HG03108 (cell line): ENCODE data around the gene INHBA.

Experiments
- ATAC-seq: cut with Tn5 transposase; IDR thresholded peaks from one replicate; pipeline ENCODE4 v1.9.1; 2021; ENCODE audit warnings: moderate library complexity; ENCODE audit not compliant: unreplicated experiment

Gene INHBA

DNA sequence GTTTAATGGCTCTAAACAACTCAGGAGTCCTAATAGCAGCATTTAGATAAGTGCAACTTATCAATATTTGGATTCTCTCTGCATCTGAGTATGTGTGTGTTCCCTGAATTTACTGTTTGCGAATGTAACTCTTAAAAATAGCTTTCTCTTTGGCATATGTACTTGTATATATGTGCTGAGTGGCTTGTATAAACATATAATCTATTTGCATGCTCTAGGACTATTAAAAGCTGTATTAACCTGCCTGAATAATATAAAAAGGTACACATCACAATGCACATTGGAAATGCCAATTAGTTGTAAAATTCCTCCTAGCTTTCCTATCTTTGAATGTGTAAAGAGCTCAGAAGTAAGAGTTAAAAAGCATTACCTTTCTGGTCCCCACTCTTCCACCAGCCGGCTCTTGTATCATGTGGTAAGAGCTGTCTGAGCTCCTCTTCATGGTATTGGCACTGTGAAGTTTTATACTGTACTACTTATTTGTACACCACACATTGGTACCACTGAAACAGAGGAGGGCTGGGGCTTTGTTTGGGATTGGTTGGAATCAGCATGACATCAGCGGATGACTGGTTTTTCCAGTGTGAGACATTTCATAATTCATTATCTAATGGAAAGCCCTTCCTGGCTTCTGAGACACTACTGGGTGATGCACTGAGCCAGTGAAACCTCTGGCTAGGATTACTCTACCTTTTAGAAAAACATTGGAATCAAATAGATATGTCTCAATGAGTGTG is at the start of gene INHBA:
Gene INHBA (minus strand): TSS at position 456 of the 737 bp plus-strand sequence. CDS start 2,716 bp downstream, outside the sequence.
- ATAC-seq = no peak

DNA sequence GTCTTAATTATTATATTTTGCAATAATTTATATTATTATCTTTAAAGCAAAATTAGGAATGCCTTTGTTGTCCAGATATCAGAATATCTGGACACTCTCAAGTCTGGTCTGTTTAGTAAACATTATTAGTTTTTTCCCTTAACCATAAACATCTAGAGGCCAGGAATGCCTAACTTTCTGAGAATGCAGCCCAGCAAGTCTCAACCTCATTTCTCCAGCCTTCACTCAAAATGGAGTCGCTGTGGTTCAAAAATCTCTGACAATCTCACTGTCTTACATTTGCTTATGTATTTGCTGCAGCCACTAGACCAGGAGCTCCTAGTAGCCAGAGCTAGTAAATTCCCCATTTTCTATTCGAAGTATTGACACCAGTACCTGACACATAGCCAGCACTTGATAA is 49.7 kb upstream of the INHBA start:
- no peak for ATAC-seq

DNA sequence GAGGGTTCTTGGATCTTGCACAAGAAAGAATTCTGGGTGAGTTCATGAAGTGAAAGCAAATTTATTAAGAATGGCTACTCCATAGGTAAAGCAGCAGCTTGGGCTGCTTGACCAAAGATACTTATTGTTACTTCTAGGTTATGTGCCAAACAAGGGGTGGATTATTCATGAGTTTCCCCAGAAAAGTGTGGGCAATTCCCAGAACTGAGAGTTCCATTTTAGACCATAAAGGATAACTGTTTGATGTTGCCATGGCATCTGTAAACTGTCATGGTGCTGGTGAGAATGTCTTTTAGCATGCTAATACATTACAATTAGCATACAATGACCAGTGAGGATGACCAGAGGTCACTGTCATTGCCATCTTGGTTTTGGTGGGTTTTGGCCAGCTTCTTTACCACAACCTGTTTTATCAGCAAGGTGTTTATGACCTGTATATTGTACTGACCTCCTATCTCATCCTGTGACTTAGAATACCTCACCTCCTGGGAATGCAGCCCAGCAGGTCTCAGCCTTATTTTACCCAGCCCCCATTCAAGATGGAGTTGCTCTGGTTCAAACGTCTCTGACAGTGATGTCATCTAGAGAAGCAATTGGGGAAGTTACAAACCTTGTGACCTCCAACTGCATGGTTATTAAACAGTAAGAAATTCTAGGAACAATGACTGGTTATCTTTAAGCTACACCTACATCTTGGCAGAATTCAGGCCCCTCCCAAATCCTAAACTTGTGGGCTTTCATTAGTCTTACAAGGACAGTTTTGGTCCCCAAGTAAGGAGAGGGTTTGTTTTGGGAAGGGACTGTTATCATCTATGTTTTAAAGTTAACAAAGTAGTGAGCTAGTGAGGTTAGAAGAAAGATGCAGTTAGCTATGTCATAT is 48.0 kb upstream of the INHBA start:
- no peak for ATAC-seq

DNA sequence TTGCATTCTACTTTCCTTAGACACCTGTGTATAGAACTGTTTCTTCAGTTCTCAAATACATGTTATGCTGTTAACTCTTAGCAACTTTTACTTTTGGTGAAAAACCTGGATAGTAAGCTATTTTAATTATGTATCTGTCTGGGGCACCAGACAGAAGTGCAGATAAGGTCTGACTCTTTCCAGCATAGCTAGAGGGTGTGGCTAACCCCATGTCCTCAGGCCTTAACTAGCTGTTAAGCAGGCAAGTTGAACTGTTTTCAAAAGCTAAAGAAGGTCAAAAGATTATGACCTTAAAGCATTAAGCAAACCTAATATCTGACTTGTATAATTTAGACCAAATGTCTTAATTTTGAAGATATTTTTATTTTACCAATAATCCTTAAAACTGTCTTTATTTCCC is 45.1 kb upstream of the INHBA start:
- no peak for ATAC-seq

DNA sequence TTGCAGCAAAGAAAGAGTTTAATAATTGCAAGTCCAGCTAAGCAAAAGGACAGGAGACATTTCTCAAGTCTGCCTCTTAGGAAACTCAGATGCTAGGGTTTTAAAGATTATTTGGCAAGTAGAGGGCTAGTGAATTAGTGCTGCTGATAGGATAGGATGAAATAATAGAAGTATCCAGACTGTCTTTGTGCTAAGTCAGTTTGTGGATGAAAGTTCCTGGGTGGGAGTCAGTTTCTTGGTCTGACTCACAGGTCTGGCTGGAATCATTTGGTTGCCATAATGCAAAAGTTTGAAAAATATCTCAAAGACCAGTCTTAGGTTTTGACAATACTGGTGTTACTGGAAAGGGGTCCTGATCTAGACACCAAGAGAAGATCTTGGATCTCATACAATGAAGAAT is 42.6 kb upstream of the INHBA start:
- ATAC-seq = no peak

DNA sequence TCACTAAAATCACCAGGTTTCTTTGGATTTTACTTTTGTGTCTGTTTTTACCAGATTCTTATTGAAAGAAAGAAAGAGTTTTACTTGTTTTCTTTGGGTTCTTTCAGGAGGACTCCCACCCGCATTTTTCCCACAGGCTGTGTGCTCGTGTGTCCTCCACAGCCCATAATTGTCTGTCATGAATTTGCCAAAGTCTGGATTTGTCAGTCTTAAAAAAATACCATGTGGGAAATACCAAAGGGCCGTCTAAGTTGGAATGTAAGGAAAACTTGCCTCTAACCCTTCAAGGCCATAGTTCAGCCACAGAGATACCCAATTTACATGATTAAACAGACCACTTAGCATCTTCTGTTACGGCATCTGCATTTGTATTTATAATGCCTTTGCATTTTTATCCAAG is 41.3 kb upstream of the INHBA start:
- no peak for ATAC-seq

DNA sequence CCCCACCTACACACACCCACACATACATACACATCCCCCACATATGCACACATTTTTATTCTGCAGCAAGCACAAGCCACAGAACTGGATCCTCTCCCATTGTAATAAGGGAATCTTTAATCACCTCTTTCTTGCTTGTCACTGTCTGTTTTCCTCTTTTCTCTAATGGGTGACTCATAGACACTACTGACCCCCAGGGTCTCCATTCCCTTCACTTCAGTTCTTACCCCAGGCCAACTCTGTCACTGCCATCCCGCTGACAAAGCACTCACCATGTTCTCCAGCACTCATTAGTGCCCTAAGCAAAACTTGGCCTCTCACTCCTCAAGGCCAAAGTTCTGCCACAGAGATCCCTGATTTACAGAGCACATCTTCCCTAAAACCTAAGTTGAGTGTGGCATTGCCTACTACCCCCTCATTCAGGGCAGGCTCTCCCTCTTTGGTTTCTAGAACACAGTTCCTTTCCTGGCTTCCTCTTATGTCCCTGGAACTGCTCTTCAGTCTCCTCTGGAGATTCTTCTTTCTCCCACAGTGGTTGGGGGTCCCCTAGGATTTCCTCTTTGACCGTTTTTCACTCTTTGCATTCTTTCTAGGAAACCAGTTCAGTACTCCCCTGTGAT is 39.6 kb upstream of the INHBA start:
- no peak for ATAC-seq

DNA sequence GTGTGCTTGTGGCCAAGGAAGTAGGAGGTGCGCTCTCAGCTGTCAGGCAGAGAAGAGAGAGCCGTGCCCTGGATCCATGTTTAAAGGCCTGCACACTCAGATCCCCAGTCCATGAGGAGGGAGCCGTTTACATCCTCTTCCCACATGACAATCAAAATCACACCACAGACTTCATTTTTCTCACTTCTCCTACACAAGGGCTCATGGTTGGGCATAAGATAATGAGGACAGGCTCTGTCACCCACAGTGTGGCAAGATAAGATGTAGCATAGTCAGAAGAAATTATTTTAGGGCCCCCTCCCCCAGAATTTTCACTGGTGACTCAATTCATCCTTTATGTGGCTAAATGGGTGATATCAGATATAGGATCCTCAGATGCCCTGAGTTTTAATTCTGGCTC is 35.9 kb upstream of the INHBA start:
- no peak for ATAC-seq

DNA sequence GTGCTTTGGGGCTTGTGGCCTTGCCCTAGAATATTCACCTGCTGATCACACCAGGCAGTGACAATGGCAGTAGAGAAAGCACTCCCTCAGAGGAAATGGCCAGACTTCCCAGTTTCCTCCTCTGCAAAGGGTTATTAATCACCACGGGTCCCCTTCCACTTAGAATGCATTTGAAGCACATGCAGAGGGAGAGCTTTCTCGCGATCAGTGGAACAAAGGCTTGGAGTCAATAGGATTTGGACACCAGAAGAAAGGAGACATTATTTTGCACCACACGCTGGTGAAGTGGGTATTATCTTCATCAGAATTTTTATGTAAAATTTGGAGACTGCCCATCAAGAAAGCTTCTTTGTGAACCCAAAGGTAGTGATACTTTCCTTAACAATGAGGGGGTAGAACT is 35.4 kb upstream of the INHBA start:
- ATAC-seq = no peak

DNA sequence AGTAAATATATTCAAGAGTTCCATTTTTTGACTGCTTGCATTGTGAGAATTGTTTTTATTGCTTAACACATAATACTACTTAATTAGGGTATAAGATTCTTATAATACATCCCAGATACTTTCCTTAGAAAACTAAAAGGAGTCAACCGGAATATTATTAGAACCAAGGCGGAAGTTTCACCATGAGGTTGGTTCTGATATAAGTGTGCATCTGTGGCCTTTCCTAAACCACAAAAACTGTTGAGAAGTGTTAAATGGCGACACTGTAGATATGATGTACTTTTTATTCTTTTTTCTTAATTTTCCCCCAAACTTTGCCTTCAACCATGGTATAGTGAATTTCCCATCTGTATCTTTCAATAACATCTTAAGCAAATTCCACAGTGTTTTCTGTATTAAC is 32.3 kb upstream of the INHBA start:
- ATAC-seq = no peak

DNA sequence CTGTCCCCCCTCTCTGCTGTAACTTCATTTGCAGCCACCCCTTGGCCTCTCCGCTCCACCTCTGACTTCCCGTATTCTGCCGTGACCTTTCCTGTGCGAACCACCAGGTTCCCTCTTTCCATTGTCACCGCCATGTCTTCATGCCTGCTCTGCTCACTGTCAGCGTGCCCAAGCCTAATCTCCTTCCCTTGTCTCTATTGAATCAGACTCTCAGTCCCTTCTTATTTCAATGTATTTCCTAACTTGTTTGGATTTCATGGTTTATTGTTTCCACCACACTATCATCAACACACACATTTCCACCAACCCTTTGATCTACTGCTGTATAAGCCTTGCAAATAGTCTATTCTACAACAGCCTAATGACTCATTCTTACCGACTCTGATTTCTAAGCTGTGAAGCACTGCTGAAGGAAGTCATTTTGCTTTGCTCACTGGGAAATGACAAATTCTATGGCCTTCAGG is 30.0 kb upstream of the INHBA start:
- no peak for ATAC-seq

DNA sequence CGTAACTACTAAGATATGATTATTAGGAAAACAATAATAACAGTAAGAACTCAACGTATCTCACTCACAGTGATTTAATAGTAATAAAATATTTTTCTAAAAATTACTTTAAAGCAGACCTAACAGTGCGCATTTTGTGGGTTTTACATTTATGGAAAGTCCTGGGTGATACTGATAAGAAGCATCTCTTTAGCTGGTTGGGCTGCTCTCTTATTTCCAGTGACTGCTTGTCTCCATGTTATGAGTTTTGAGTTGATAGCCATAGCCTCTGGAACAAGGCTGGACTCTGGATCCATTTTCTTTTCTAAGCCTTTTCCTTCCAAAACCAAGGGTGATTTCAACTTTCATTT is 29.5 kb upstream of the INHBA start:
- no peak for ATAC-seq

DNA sequence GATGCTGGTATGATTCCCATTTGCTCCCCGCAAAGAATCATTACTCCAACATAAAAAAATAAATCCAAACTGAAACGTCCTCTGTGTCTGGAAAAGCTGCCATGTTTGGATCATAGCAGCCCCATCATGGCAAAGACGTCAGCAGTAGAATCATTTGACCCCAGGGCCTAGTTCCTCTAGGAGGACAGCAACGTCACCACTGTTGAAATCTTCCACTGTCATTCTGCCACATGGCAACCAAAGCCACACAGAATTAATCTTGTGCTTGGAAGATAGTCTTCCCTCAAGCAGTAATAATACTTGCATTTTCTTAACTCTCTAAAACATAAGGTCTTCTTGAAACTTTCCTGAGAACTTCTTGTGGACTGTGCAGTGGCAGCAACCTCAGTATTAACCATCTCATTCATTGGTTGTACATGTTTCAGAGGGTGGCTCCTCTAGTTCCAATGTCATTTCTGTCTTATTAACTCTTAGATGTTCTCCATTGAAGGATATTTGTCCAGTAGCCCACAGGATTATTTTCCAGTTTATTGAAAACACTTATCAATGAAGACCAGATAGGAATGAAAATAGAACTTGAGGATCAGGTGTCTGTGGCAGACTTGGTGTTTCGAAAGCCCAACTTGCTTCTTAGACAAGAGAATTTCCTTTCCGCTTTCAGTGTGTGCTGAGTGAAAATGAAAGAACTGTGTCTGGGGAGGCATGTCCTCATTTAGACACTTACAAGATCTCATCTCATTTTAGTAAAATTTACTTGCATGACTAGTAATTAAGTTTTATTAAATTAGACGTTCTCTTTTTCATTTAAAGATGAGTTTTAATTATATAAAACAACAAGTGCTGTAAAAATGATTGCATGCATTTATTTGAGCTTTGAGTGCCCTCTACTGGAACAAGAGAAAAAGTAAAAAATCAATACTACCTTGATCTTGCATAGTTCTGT is 28.9 kb upstream of the INHBA start:
- peak; percentile 97 for ATAC-seq

DNA sequence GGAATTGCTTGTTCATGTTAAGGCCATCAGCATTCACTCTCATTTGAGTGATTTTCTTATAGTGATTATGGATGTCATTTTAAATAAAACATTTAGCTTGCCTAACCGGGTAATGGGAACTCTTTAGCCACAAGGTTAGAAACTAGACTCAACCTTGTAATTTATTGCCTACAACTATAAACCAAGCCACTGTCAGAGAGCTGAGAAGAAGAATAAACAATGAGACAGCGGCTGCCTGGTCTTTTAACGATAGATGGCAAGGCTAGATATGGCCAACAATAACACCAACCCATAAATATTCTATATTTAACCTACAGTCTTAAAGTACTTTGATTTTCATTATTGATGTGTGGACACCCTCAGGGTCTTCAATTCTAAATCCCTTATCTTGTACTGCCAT is 27.8 kb upstream of the INHBA start:
- no peak for ATAC-seq

DNA sequence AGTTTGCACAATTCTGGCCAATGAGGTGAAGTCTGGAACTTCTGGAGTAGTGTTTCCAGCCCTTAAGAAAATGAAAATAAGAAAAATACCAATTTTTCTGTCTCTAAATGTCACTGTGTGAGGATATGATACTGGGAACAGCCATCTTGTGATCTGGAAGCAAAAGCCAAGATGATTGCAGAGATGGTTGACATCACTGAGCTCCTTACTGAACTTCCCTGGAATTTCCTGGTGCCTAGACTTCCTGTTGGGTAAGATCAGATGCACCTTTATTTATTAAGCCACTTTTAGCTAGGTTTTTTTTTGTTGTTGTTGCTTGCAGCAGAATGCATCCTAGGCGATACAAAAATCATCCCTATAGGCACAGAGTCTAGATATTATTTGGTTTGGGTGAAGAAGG is 27.3 kb upstream of the INHBA start:
- no peak for ATAC-seq

DNA sequence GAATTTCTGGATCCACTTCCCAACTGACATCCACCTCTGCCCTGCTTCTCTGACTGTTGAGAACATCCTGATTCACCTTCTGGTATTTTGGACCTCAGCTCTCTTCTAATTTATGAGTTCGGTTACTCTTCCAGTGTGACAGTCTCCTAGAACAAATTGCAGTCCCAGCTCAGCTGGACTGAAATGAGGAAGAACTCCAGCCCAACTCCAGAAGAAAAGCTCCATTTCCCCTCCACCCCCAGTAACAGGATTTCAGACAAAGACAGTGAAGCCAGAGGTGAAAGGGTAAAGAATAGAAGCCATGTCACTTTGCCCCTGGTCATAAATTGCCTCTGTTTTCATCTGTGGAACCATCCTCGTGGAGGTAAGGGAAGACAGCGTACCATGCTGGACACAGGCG is 26.2 kb upstream of the INHBA start:
- ATAC-seq = no peak

DNA sequence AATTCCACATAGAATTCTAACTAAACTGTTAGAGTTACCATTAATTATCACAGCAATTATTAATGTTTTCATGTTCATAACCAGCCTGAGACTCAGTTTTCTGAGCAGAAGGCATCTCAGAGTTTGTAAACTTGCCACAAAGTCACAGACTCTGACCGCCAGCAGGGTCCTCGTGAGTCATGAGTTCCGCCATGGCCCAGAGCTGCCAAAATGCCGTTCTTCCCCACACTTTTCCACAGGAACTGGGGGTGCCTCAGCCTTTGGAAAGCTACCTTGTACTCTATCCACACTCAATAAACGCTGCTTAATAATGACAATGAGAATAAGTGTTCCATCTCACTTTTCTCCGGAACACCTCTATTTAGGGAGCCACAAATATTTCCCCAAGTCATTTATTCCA is 22.1 kb upstream of the INHBA start:
- no peak for ATAC-seq

DNA sequence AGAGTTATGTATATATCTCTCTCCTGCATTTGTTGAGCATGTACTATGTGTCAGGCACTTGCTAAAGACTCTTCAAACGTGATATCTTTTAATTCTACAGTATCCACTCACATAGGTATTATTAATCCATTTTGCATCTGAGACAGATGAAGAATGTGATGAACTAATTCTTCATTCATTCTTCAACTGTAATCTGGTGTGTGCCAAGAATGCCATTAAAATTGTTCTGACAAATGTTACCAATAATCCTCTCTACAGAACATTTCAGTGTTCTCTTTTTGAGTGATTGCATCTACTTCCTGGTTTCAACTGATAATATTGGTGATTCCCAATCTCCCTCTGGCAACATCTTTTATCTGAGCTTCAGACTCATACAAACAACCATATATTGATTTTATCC is 18.0 kb upstream of the INHBA start:
- ATAC-seq = no peak

DNA sequence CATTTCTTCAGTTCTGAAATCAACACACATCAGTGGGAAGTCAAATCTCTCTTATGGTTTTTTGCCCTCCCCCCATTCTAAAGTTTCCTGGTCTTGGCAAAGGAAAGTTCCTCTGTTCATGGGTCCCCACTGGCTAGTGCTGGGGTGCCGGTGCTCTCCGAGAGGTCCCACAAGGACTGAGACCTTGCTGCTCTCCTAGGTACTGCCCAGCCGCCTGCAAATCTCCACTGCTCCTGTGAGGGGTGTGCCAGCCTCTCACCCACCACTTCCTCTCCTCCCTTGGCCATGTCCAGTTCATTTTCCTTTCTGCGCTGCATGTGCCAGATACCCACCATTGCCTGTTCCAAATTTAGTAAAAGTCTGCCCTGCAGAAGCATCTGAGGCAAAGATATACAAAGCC is 17.2 kb upstream of the INHBA start:
- ATAC-seq = no peak

DNA sequence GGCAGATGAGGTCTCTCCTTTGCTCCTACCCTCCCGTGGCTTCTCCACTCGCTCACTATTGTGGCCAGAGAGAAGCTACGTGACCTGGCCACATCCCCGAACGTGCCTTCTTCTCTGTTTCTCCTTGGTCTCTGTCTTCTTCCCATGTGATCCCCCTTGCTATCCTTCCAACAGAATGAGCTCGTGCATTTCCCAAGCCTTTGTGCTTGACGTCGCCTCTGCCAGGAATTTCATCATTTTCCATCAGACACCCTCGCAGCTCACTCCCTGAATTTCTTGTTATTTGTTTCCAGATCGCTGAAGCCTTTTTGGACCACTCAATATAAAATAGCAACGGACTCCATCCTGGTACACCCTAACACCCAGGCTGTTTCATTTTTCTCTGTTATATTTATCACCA is 13.8 kb upstream of the INHBA start:
- ATAC-seq = no peak

DNA sequence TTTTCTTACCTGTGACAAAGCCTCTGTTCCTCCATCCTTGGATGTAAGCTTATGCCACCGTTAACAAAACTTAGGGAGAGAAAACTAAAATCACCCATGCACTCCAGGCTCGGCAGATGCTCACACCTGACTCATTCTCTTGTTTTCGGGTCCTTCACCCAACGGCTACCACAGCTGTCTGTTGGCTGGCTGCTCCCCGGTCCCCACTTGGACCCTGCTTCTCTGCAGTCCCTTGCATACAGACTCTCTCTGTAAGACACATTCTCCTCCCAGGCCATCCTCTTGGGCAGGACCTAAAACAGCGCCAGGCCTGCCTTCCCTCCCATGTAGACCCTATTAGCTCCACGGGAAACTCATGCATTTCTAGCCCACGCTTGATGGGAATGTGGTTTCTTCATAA is 12.1 kb upstream of the INHBA start:
- ATAC-seq = no peak
